HCT116 (cell line): Measurements from ENCODE around the gene CETN2. TPM values are rescaled to one million over a fixed set of nuclear protein-coding genes. Genes with fewer than 3 reads are reported as not detected.

Experiments used
- ATAC-seq: fragments of 200-7000 bp; cut with Tn5 transposase; 2 replicates; pipeline ENCODE4 v1.9.1; 2020; ENCODE audit warnings: mild to moderate bottlenecking, moderate library complexity
- BruUV-seq: library from RNA; stranded (reverse); fragments of 400-500 nt; replicated peaks from 2 replicates; lab custom pipeline; 2021; lab: Mats Ljungman, UMichigan
- CTCF ChIA-PET: fragments of 300-600 bp; sonication (Branson Sonifier 250); formaldehyde crosslinking; loops from one replicate; lab custom pipeline; 2021; ENCODE audit warnings: antibody characterized with exemption; lab: Charles Lee
- POLR2A ChIA-PET: fragments of 300-600, 350-600 bp; sonication (Branson Sonifier 250); formaldehyde crosslinking; loops from one replicate; lab custom pipeline; 2021; ENCODE audit warnings: antibody characterized with exemption; lab: Charles Lee
- RAD21 ChIA-PET, 2 experiments: fragments of 300-600 bp; sonication (Branson Sonifier 250); formaldehyde crosslinking; loops; one replicate each; lab custom pipeline; 2023; ENCODE audit warnings: low total read pairs in 2 of 2; ENCODE audit not compliant: uncharacterized antibody in 2 of 2, unreplicated experiment in 2 of 2, low non-redundant PET in 1 of 2; lab: Charles Lee
- DNase-seq: peaks from one replicate; pipeline ENCODE4 v3.0.0-alpha.2; 2010; ENCODE audit warnings: low read depth, low spot score
- H2AFZ ChIP-seq: fragments of 200-600 bp; shearing (Covaris generic), sonication (generic); 2 replicates; pipeline ENCODE4 v1.6.1; 2017; ENCODE audit warnings: low read depth, mixed run types, mixed read lengths, antibody characterized with exemption, low read length; ENCODE audit not compliant: poor library complexity, severe bottlenecking
- H3K27ac ChIP-seq: 2 replicates; pipeline ENCODE4 v1.5.1; 2012; ENCODE audit warnings: low read depth, low read length
- H3K27me3 ChIP-seq: fragments of 200-600 bp; sonication (generic); 2 replicates; pipeline ENCODE4 v1.6.1; 2016; ENCODE audit warnings: mixed run types, low read length, mixed read lengths; ENCODE audit not compliant: insufficient read depth
- H3K36me3 ChIP-seq, 2 experiments: fragments of 200-500 bp in 1 of 2; fragments of 200-600 bp in 1 of 2; sonication (Bioruptor generic) in 1 of 2; sonication (generic) in 1 of 2; 2 replicates each; pipeline versions ENCODE4 v1.5.1 to v1.6.1; 2014 to 2016; ENCODE audit warnings: low read length in 2 of 2, inconsistent platforms in 1 of 2, mixed read lengths in 1 of 2, mixed run types in 1 of 2; ENCODE audit not compliant: insufficient read depth in 2 of 2, control insufficient read depth in 1 of 2
- H3K4me1 ChIP-seq, 2 experiments: fragments of 200-600 bp in 1 of 2; sonication (generic) in 1 of 2; 2 replicates each; pipeline versions ENCODE4 v1.5.1 to v1.6.1; 2012 to 2017; ENCODE audit warnings: low read length in 2 of 2, inconsistent platforms in 1 of 2, mild to moderate bottlenecking in 1 of 2, mixed read lengths in 1 of 2, mixed run types in 1 of 2, moderate library complexity in 1 of 2; ENCODE audit not compliant: insufficient read depth in 2 of 2, control insufficient read depth in 1 of 2
- H3K4me2 ChIP-seq: fragments of 200-600 bp; sonication (generic); 2 replicates; pipeline ENCODE4 v1.6.1; 2017; ENCODE audit warnings: mixed run types, low read length, mixed read lengths
- H3K4me3 ChIP-seq, 2 experiments: fragments of 200-600 bp in 1 of 2; sonication (generic) in 1 of 2; replicated peaks in 1 of 2; 2 replicates each; pipeline ENCODE4 v1.5.1; 2011 to 2016; ENCODE audit warnings: low read length in 2 of 2, control low read depth in 1 of 2, low read depth in 1 of 2, mild to moderate bottlenecking in 1 of 2, mixed read lengths in 1 of 2, mixed run types in 1 of 2
- H3K79me2 ChIP-seq: fragments of 200-600 bp; sonication (generic); 2 replicates; pipeline ENCODE4 v1.6.1; 2017; ENCODE audit warnings: mild to moderate bottlenecking, mixed run types, low read length, moderate library complexity, mixed read lengths; ENCODE audit not compliant: insufficient read depth
- H3K9ac ChIP-seq: fragments of 200-600 bp; sonication (generic); 2 replicates; pipeline ENCODE4 v1.6.1; 2016; ENCODE audit warnings: low read length, mixed read lengths
- H3K9me2 ChIP-seq: fragments of 200-600 bp; sonication (generic), shearing (Covaris generic); 2 replicates; pipeline ENCODE4 v1.6.1; 2017; ENCODE audit warnings: mixed run types, mild to moderate bottlenecking, moderate library complexity; ENCODE audit not compliant: insufficient read depth
- H3K9me3 ChIP-seq, 2 experiments: fragments of 200-500 bp in 1 of 2; fragments of 200-600 bp in 1 of 2; sonication (Bioruptor generic) in 1 of 2; sonication (generic) in 1 of 2; 2 replicates each; pipeline ENCODE4 v1.6.1; 2014 to 2017; ENCODE audit warnings: low read length in 2 of 2, mixed read lengths in 2 of 2, inconsistent platforms in 1 of 2, low read depth in 1 of 2, mild to moderate bottlenecking in 1 of 2, mixed run types in 1 of 2, moderate library complexity in 1 of 2; ENCODE audit not compliant: control insufficient read depth in 1 of 2, insufficient read depth in 1 of 2
- H4K20me1 ChIP-seq: fragments of 200-600 bp; sonication (generic), shearing (Covaris generic); 2 replicates; pipeline ENCODE4 v1.6.1; 2017; ENCODE audit warnings: mixed run types, mild to moderate bottlenecking, moderate library complexity; ENCODE audit not compliant: insufficient read depth
- EGR1 ChIP-seq: IDR thresholded peaks from 2 replicates; pipeline ENCODE4 v1.6.1; 2012; ENCODE audit warnings: low read depth
- EZH2 ChIP-seq: fragments of 200-600 bp; sonication (generic); IDR thresholded peaks from 2 replicates; pipeline ENCODE4 v1.6.1; 2017; ENCODE audit warnings: antibody characterized with exemption, mixed run types
- EZH2phosphoT487 ChIP-seq: fragments of 200-600 bp; IDR thresholded peaks from 2 replicates; pipeline ENCODE4 v1.6.1; 2018; ENCODE audit warnings: antibody characterized with exemption, borderline replicate concordance
- JUND ChIP-seq: IDR thresholded peaks from 2 replicates; pipeline ENCODE4 v1.6.1; 2012
- RAD21 ChIP-seq: IDR thresholded peaks from 2 replicates; pipeline ENCODE4 v1.6.1; 2012; ENCODE audit warnings: low read depth, mild to moderate bottlenecking
- SP1 ChIP-seq: IDR thresholded peaks from 2 replicates; pipeline ENCODE4 v1.6.1; 2012; ENCODE audit warnings: low read depth
- SRF ChIP-seq: IDR thresholded peaks from 2 replicates; pipeline ENCODE4 v1.6.1; 2012; ENCODE audit warnings: low read depth
- ZNF274 ChIP-seq: fragments of 200-500 bp; sonication (Bioruptor generic); IDR thresholded peaks from 2 replicates; pipeline ENCODE4 v1.6.1; 2014; ENCODE audit warnings: mild to moderate bottlenecking, low read depth, low read length, inconsistent platforms
- intact Hi-C: fragments of 100-400 bp; cut with micrococcal nuclease; formaldehyde crosslinking; loops from 2 replicates; pipeline ENCODE4 v1.10.0; 2022
- total RNA-seq: library from RNA; stranded (reverse); gene quantifications from one replicate; pipeline ENCODE4 v1.2.1, GENCODE V29; 2021; ENCODE audit not compliant: unreplicated experiment
- TF ChIP-seq, protein P1 (sequence below), 3 experiments: fragments of 200-600 bp in 1 of 3; sonication (generic) in 1 of 3; IDR thresholded peaks in 2 of 3; conservative IDR thresholded peaks in 1 of 3; 2 replicates each; pipeline ENCODE4 v1.5.1; 2012 to 2017; ENCODE audit warnings: low read depth in 2 of 3, low read length in 2 of 3, antibody characterized with exemption in 1 of 3, borderline replicate concordance in 1 of 3, control low read depth in 1 of 3, mild to moderate bottlenecking in 1 of 3, mixed read lengths in 1 of 3, mixed run types in 1 of 3, moderate library complexity in 1 of 3; ENCODE audit not compliant: insufficient read depth in 1 of 3
- TF ChIP-seq, protein P2 (sequence below): IDR thresholded peaks from 2 replicates; pipeline ENCODE4 v1.6.1; 2012

Gene CETN2
- total RNA-seq, 1 experiment from 2014 or later = 20.9 TPM

DNA sequence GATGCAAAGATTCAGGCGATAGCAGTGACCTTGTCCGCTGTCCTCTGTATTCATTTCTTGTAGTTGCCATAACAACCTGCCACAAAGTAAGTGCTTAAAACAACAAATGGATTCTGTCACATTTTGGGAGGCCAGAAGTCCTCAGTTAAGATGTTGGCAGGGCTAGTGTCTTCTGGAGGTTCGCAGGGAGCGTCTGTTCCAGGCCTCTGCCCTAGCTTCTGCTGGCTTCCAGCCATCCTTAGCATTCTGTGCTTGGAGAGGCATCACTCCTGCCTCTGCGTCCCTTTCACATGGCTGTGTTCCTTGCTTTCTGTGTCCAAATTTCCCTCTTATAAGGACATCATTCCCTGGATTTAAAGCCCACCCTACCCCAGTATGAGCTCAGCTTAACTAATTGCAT, 35.8 kb upstream of the CETN2 start (continued):
- TF ChIP-seq, protein P1, sequence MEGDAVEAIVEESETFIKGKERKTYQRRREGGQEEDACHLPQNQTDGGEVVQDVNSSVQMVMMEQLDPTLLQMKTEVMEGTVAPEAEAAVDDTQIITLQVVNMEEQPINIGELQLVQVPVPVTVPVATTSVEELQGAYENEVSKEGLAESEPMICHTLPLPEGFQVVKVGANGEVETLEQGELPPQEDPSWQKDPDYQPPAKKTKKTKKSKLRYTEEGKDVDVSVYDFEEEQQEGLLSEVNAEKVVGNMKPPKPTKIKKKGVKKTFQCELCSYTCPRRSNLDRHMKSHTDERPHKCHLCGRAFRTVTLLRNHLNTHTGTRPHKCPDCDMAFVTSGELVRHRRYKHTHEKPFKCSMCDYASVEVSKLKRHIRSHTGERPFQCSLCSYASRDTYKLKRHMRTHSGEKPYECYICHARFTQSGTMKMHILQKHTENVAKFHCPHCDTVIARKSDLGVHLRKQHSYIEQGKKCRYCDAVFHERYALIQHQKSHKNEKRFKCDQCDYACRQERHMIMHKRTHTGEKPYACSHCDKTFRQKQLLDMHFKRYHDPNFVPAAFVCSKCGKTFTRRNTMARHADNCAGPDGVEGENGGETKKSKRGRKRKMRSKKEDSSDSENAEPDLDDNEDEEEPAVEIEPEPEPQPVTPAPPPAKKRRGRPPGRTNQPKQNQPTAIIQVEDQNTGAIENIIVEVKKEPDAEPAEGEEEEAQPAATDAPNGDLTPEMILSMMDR (IDR thresholded peaks at IDR 0.05 in 2 of 3, conservative IDR thresholded peaks at IDR 0.05 in 1 of 3; ENCODE audit: borderline replicate concordance in 1 of 3, insufficient read depth in 1 of 3, low read depth in 2 of 3, low read length in 2 of 3) = no peak
- no peak for TF ChIP-seq EZH2phosphoT487
- no peak for TF ChIP-seq EGR1
- TF ChIP-seq, protein P2, sequence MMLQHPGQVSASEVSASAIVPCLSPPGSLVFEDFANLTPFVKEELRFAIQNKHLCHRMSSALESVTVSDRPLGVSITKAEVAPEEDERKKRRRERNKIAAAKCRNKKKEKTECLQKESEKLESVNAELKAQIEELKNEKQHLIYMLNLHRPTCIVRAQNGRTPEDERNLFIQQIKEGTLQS = no peak
- TF ChIP-seq JUND = no peak
- TF ChIP-seq RAD21 = no peak
- TF ChIP-seq SRF = no peak
- no peak for TF ChIP-seq SP1
- TF ChIP-seq, all 23 proteins: peak for 0

DNA sequence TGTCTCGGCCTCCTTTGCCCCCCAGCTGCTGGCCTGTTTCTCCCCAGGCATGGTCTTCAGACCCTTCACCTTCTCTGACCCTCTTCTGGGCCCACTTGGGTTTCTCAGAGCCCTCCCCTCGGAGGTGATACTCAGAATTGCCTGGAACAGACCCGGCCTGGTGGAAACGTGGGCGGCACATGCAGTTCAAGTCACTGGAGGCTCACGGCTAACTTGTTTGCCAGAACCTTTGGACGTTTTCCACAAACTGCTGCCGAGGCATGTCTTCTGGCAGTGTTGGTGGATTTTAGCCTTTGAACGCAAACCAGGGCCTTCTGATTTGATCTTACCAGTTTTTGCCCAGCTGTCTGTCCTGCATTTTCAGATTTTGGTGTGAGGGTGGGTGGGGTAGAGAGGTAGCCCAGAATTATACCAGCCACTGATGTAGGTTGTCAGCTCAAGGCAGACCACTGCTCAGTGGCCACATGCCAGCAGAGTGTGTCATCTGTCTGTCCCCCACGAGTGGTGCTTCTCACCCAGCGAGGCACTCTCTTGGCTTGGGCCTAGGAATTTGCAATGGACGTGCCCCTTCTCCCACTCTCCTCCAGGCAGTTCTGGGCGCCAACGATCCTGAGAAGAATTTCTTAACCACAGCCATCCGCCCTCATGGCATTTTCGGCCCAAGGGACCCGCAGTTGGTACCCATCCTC, 34.8 kb upstream of the CETN2 start:
- H3K9ac ChIP-seq = no peak overlapping the region
- no peaks in the 10 kb centered on the region for H3K79me2 ChIP-seq
- CTCF ChIA-PET = no interaction called here
- H3K9me2 ChIP-seq = no peaks in the 10 kb centered on the region
- no peak overlapping the region for H3K27ac ChIP-seq
- no peak overlapping the region for H2AFZ ChIP-seq
- H3K9me3 ChIP-seq = no peaks in the 10 kb centered on the region
- no peak for TF ChIP-seq ZNF274
- no peak for TF ChIP-seq EZH2
- H3K4me2 ChIP-seq = no peak overlapping the region
- POLR2A ChIA-PET = no interaction called here
- H3K36me3 ChIP-seq = no peaks in the 10 kb centered on the region; a peak in 1 of 4 replicates
- BruUV-seq = no TSS peak
- DNase-seq (no peak), ATAC-seq (no peak)
- no peaks in the 10 kb centered on the region for H3K4me1 ChIP-seq
- no peak overlapping the region for H3K4me3 ChIP-seq
- RAD21 ChIA-PET = no interaction called here
- intact Hi-C loops = no loop called here
- no peaks in the 10 kb centered on the region for H3K27me3 ChIP-seq
- no peaks in the 10 kb centered on the region for H4K20me1 ChIP-seq
